A673 (cell line): ENCODE data around the gene FHL1. TPM values are rescaled to one million over a fixed set of nuclear protein-coding genes. Genes with fewer than 3 reads are reported as not detected.

ENCODE experiments used
- BruUV-seq: library from RNA; stranded (reverse); fragments of 400-500 nt; replicated peaks from 2 replicates; lab custom pipeline; 2021; lab: Mats Ljungman, UMichigan
- CTCF ChIA-PET: fragments of 300-600 bp; sonication (Branson Sonifier 250); formaldehyde crosslinking; loops from one replicate; lab custom pipeline; 2022; ENCODE audit warnings: antibody characterized with exemption; lab: Charles Lee
- POLR2A ChIA-PET: fragments of 300-600 bp; sonication (Branson Sonifier 250); formaldehyde crosslinking; loops from one replicate; lab custom pipeline; 2022; ENCODE audit warnings: antibody characterized with exemption; ENCODE audit not compliant: low non-redundant PET; lab: Charles Lee
- DNase-seq: peaks from one replicate; pipeline ENCODE4 v3.0.0-alpha.2; 2015; ENCODE audit warnings: low spot score
- H3K27ac ChIP-seq: fragments of 200-600 bp; sonication (generic); 2 replicates; pipeline ENCODE4 v1.5.1; 2016; ENCODE audit warnings: mixed run types, low read depth, mild to moderate bottlenecking, mixed read lengths, antibody characterized with exemption, low read length; ENCODE audit not compliant: poor library complexity, severe bottlenecking
- H3K27me3 ChIP-seq: fragments of 200-600 bp; sonication (generic); replicated peaks from 2 replicates; pipeline ENCODE4 v1.6.1; 2017; ENCODE audit warnings: mixed run types, low read depth, mild to moderate bottlenecking, mixed read lengths, antibody characterized with exemption, low read length; ENCODE audit not compliant: insufficient read depth, poor library complexity
- H3K36me3 ChIP-seq: fragments of 200-600 bp; sonication (generic); 2 replicates; pipeline ENCODE4 v1.6.1; 2016; ENCODE audit warnings: mixed run types, mild to moderate bottlenecking, mixed read lengths, antibody characterized with exemption, low read length; ENCODE audit not compliant: insufficient read depth, poor library complexity, severe bottlenecking
- H3K4me1 ChIP-seq: fragments of 200-600 bp; sonication (generic); 2 replicates; pipeline ENCODE4 v1.6.1; 2017; ENCODE audit warnings: mixed run types, mild to moderate bottlenecking, mixed read lengths, antibody characterized with exemption, low read length; ENCODE audit not compliant: insufficient read depth, poor library complexity, severe bottlenecking
- H3K4me3 ChIP-seq: fragments of 200-600 bp; sonication (generic); 2 replicates; pipeline ENCODE4 v1.5.1; 2016; ENCODE audit warnings: low read depth, mixed run types, mild to moderate bottlenecking, mixed read lengths, low read length; ENCODE audit not compliant: poor library complexity, severe bottlenecking
- H3K9me3 ChIP-seq: fragments of 200-600 bp; sonication (generic); 2 replicates; pipeline ENCODE4 v1.6.1; 2016; ENCODE audit warnings: mixed run types, low read depth, mild to moderate bottlenecking, mixed read lengths, antibody characterized with exemption, low read length; ENCODE audit not compliant: poor library complexity, severe bottlenecking
- EZH2 ChIP-seq: fragments of 200-600 bp; sonication (generic); IDR thresholded peaks from 2 replicates; pipeline ENCODE4 v1.6.1; 2017; ENCODE audit warnings: borderline replicate concordance, low read depth, mild to moderate bottlenecking, mixed read lengths, antibody characterized with exemption, low read length; ENCODE audit not compliant: poor library complexity, severe bottlenecking
- intact Hi-C: fragments of 100-400 bp; cut with micrococcal nuclease; formaldehyde crosslinking; loops from one replicate; pipeline ENCODE4 v1.10.0; 2022; ENCODE audit not compliant: unreplicated experiment
- total RNA-seq: library from RNA; stranded (reverse); gene quantifications from 2 replicates; pipeline ENCODE4 v1.2.3, GENCODE V29; 2021
- TF ChIP-seq, protein P1 (sequence below): fragments of 300-800, 200-600 bp; sonication (generic); conservative IDR thresholded peaks from 2 replicates; pipeline ENCODE4 v1.5.1; 2017; ENCODE audit warnings: low read depth, mild to moderate bottlenecking, antibody characterized with exemption, low read length, moderate library complexity, mixed read lengths

FHL1 gene
- total RNA-seq, 1 experiment from 2014 or later = 14.9 TPM

DNA sequence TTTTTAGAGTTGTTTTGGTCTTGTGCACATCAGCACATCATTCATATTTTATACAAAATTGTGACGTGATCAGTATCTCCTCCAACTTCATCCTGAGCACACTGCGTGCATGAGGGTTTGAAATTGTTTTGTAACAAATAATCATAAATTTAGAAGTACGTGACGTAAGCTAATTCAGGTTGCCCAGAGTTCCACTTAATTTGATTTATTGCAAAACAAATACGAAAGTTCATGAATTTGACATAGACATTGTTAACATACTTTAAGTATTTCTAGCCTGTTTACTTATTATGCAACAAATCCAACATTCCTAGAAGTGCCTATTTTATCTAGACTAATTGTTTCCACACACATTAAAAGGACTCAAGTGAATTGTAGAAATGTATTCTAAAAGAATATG, 55.6 kb downstream of the FHL1 start:
- H3K4me3 ChIP-seq = no peak overlapping the region
- intact Hi-C loops = loop anchor here (5.0 kb wide), 1 partner anchor 171 kb away; no protein-coding TSS in a partner anchor
- BruUV-seq = no TSS peak
- ChIA-PET CTCF (no interaction called here), POLR2A (no interaction called here)
- H3K27me3 ChIP-seq = peaks cover 6% of the 10 kb centered on the region
- peaks cover 9% of the 10 kb centered on the region for H3K4me1 ChIP-seq
- no peaks in the 10 kb centered on the region for H3K9me3 ChIP-seq
- H3K27ac ChIP-seq = no peak overlapping the region
- no peak for DNase-seq
- H3K36me3 ChIP-seq = no peaks in the 10 kb centered on the region
- TF ChIP-seq, protein P1, sequence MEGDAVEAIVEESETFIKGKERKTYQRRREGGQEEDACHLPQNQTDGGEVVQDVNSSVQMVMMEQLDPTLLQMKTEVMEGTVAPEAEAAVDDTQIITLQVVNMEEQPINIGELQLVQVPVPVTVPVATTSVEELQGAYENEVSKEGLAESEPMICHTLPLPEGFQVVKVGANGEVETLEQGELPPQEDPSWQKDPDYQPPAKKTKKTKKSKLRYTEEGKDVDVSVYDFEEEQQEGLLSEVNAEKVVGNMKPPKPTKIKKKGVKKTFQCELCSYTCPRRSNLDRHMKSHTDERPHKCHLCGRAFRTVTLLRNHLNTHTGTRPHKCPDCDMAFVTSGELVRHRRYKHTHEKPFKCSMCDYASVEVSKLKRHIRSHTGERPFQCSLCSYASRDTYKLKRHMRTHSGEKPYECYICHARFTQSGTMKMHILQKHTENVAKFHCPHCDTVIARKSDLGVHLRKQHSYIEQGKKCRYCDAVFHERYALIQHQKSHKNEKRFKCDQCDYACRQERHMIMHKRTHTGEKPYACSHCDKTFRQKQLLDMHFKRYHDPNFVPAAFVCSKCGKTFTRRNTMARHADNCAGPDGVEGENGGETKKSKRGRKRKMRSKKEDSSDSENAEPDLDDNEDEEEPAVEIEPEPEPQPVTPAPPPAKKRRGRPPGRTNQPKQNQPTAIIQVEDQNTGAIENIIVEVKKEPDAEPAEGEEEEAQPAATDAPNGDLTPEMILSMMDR = no peak
- TF ChIP-seq EZH2 = no peak

DNA sequence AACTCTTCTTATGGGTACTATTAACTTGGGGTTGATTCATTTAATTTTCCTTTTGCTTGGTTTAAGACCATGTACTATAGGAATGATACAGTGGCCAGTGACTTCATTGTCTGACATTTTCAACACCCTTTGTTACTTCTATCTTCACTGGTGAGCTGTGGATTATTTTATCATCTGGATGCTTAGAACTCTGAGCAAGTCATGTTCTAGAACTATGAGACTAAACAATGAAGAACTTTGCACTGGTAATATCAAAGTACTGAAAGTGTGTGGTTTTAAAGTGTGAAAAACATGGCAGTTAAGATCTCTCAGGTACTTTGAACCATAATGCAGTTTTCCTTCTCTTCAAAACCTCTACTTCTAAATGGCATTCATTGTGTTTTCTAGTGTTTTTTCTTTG, 56.1 kb downstream of the FHL1 start:
- peaks cover 9% of the 10 kb centered on the region for H3K4me1 ChIP-seq
- H3K27ac ChIP-seq = no peak overlapping the region
- ChIA-PET POLR2A (no interaction called here), CTCF (no interaction called here)
- DNase-seq = no peak
- no peak overlapping the region for H3K4me3 ChIP-seq
- intact Hi-C loops = loop anchor here (5.0 kb wide), 1 partner anchor 171 kb away; no protein-coding TSS in a partner anchor
- peaks cover 6% of the 10 kb centered on the region for H3K27me3 ChIP-seq
- BruUV-seq = no TSS peak
- TF ChIP-seq EZH2 = no peak
- TF ChIP-seq, protein P1 = no peak
- H3K36me3 ChIP-seq = no peaks in the 10 kb centered on the region
- no peaks in the 10 kb centered on the region for H3K9me3 ChIP-seq

DNA sequence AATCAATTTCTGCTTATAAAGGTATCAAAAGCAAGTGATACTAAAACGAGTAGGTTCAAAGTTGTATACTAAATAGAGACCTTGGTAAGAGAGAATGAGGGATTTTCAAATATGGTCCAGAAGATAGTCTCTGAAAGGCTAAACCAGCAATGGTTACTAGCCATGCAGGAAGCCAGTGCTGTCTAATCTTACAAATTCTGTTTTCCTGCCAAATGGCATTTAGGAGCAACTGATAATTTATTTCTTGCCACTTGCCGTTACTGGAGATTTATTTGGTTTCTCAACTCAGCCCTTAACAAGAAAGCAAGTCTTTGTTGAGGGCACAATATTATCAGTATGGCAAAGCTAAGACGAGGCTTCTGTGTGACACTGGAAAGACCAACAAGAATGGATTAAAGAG, 56.6 kb downstream of the FHL1 start:
- intact Hi-C loops = loop anchor here (5.0 kb wide), 1 partner anchor 172 kb away; no protein-coding TSS in a partner anchor
- no peaks in the 10 kb centered on the region for H3K9me3 ChIP-seq
- ChIA-PET CTCF (no interaction called here), POLR2A (no interaction called here)
- no peak overlapping the region for H3K4me3 ChIP-seq
- no peak for DNase-seq
- peaks cover 6% of the 10 kb centered on the region for H3K27me3 ChIP-seq
- no peaks in the 10 kb centered on the region for H3K36me3 ChIP-seq
- TF ChIP-seq EZH2 = no peak
- TF ChIP-seq, protein P1 = no peak
- H3K4me1 ChIP-seq = peaks cover 9% of the 10 kb centered on the region
- no TSS peak for BruUV-seq
- H3K27ac ChIP-seq = no peak overlapping the region
